Stimulated activated CD4-positive, alpha-beta T cell treated with anti-CD3 and anti-CD28 coated beads, TNF-alpha, amount 100 ng/mL, for 1 hour (primary cell): Measurements from ENCODE around the gene RIPOR2.
"Not testable (repeated sequence)": the region's sequence is repeated elsewhere in the genome, so short reads cannot be mapped to it uniquely, and the experiment has no call there.

ENCODE experiments used
- DNase-seq, 3 donors: peaks; one replicate each; pipeline ENCODE4 v3.0.0-alpha.2; 2020; ENCODE audit warnings: low read depth in 3 of 3, low spot score in 1 of 3

The RIPOR2 gene

DNA sequence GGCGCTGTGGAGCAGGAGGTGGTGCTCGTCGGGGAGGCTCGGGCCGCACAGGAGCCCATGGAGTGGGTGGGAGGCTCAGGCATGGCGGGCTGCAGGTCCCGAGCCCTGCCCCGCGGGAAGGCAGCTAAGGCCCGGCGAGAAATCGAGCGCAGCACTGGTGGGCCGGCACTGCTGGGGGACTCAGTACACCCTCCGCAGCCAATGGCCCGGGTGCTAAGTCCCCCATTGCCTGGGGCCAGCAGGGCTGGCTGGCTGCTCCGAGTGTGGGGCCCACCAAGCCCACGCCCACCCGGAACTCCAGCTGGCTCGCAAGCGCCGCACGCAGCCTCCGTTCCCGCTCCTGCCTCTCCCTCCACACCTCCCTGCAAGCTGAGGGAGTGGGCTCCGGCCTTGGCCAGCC, 169.8 kb downstream of the RIPOR2 start:
- DNase-seq: not testable (repeated sequence)

DNA sequence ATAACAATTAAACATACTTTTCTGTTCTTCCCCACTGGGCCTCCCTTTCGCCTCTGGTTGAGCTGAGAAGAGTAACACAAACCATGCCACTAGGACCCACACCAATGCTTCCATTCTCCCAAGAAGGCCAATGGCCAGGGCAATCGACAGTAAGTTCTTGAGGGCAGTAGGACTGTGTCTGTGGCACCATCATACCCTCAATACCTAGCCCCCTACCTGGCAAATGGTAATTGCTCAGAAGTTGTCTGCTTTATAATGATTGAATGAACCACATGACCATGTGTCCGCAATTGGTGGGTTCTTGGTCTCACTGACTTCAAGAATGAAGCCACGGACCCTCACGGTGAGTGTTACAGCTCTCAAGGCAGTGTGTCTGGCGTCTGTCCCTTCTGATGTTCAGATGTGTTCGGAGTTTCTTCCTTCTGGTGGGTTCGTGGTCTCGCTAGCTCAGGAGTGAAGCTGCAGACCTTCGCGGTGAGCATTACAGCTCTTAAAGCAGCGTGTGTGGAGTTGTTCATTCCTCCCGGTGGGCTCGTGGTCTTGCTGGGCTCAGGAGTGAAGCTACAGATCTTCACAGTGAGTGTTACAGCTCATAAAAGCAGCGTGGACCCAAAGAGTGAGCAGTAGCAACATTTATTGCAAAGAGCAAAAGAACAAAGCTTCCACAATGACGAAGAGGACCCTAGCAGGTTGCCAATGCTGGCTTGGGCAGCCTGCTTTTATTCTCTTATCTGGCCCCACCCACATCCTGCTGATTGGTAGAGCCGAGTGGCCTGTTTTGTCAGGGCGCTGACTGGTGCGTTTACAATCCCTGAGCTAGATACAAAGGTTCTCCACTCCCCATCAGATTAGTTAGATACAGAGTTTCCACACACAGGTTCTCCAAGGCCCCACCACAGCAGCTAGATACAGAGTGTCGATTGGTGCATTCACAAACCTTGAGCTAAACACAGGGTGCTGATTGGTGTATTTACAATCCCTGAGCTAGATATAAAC, 170.6 kb downstream of the RIPOR2 start:
- DNase-seq: not testable (repeated sequence)

- DNase-seq: no peak
These were observed 172.2 kb downstream of the RIPOR2 start for GRCh38 chr6:24763578-24763977.

- no peak for DNase-seq
These were observed 173.9 kb downstream of the RIPOR2 start for GRCh38 chr6:24761851-24762250.

GRCh38 chr6:24761193-24761835, 174.4 kb downstream of the RIPOR2 start:
- no peak for DNase-seq

GRCh38 chr6:24760210-24760609, 175.6 kb downstream of the RIPOR2 start:
- no peak for DNase-seq

GRCh38 chr6:24759718-24760117, 176.0 kb downstream of the RIPOR2 start:
- no peak for DNase-seq

DNA sequence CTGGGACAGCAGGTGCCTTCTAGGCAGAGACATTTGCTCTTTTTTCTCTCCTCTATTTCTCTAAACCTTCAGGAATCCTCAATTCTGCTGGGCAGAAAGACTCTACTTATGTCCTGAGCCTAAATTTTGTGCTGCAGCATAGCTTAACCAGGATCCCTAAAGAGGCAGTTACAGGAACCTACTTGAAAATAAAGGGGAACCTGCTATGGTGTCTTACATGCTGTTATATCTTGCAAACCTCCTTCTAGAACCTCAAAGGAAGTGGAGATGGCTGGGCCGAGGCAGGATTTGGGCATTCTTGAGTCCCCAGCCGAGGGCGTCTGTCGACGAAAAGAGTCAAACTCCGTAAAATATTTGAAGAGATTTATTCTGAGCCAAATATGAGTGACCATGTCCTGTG, 178.1 kb downstream of the RIPOR2 start:
- no peak for DNase-seq

- no peak for DNase-seq
These were observed 180.5 kb downstream of the RIPOR2 start for GRCh38 chr6:24755279-24755678.

- DNase-seq: not testable (repeated sequence)
These were observed 181.4 kb downstream of the RIPOR2 start for GRCh38 chr6:24754378-24754777.
